GM11168 (cell line): ENCODE measurements around the gene NTNG1.
"Not testable (repeated sequence)": the region's sequence is repeated elsewhere in the genome, so short reads cannot be mapped to it uniquely, and the experiment has no call there.

Experiments
- in situ Hi-C: fragments of 300-500 bp; cut with MboI; formaldehyde crosslinking; loops from one replicate; pipeline ENCODE4 v1.12.0; 2022; ENCODE audit warnings: low sequenced_read_pairs; ENCODE audit not compliant: unreplicated experiment

NTNG1 gene

GRCh38 chr1:107140703-107141490, at the start of gene NTNG1:
TSS of gene NTNG1 (plus strand) at chr1:107141039.
- in situ Hi-C loops = no loop called here

GRCh38 chr1:107091418-107091817, 49.4 kb upstream of the NTNG1 start:
- in situ Hi-C loops = no loop called here

- in situ Hi-C loops = not testable (repeated sequence)
Measured at GRCh38 chr1:107093395-107093794, 47.4 kb upstream of the NTNG1 start.

GRCh38 chr1:107095647-107096046, 45.2 kb upstream of the NTNG1 start:
- in situ Hi-C loops = no loop called here

GRCh38 chr1:107096690-107097089, 44.1 kb upstream of the NTNG1 start:
- in situ Hi-C loops = no loop called here

GRCh38 chr1:107098961-107099360, 41.9 kb upstream of the NTNG1 start:
- in situ Hi-C loops = no loop called here

- in situ Hi-C loops = no loop called here
Measured at GRCh38 chr1:107100331-107100984, 40.4 kb upstream of the NTNG1 start.

- in situ Hi-C loops = no loop called here
Measured at GRCh38 chr1:107105914-107106313, 34.9 kb upstream of the NTNG1 start.

- in situ Hi-C loops = no loop called here
Measured at GRCh38 chr1:107110326-107110725, 30.5 kb upstream of the NTNG1 start.

GRCh38 chr1:107116306-107116790, 24.5 kb upstream of the NTNG1 start:
- in situ Hi-C loops = no loop called here

- in situ Hi-C loops = no loop called here
Measured at GRCh38 chr1:107122225-107122624, 18.6 kb upstream of the NTNG1 start.

- in situ Hi-C loops = no loop called here
Measured at GRCh38 chr1:107123741-107124140, 17.1 kb upstream of the NTNG1 start.

- in situ Hi-C loops = no loop called here
Measured at GRCh38 chr1:107124694-107125093, 16.1 kb upstream of the NTNG1 start.

- in situ Hi-C loops = no loop called here
Measured at GRCh38 chr1:107132195-107132594, 8.6 kb upstream of the NTNG1 start.

GRCh38 chr1:107132780-107133179, 8.1 kb upstream of the NTNG1 start:
- in situ Hi-C loops = no loop called here

- in situ Hi-C loops = no loop called here
Measured at GRCh38 chr1:107135463-107135862, 5.4 kb upstream of the NTNG1 start.

GRCh38 chr1:107138166-107138565, 2.7 kb upstream of the NTNG1 start:
- in situ Hi-C loops = no loop called here

GRCh38 chr1:107138767-107139445, 1.9 kb upstream of the NTNG1 start:
- in situ Hi-C loops = no loop called here

GRCh38 chr1:107139833-107140702, 771 bp upstream of the NTNG1 start:
- in situ Hi-C loops = no loop called here

- in situ Hi-C loops = no loop called here
Measured at GRCh38 chr1:107141491-107142126, 770 bp downstream of the NTNG1 start.
